AG10803 (cell line): ENCODE results near the gene MPP1.
"Not testable (repeated sequence)": the region's sequence is repeated elsewhere in the genome, so short reads cannot be mapped to it uniquely, and the experiment has no call there.

Experiments used
- DNase-seq: peaks from one replicate; pipeline ENCODE4 v3.0.0; 2010; ENCODE audit warnings: low read depth
- H3K4me3 ChIP-seq: 2 replicates; pipeline ENCODE4 v1.5.1; 2011; ENCODE audit warnings: mild to moderate bottlenecking, low read length, control low read depth
- TF ChIP-seq, protein P1 (sequence below): conservative IDR thresholded peaks from 2 replicates; pipeline ENCODE4 v1.5.1; 2011; ENCODE audit warnings: mild to moderate bottlenecking, low read length, control low read depth, inconsistent platforms

The MPP1 gene

GRCh38 chrX:154819771-154820341, 14.6 kb upstream of the MPP1 start:
- TF ChIP-seq, protein P1, sequence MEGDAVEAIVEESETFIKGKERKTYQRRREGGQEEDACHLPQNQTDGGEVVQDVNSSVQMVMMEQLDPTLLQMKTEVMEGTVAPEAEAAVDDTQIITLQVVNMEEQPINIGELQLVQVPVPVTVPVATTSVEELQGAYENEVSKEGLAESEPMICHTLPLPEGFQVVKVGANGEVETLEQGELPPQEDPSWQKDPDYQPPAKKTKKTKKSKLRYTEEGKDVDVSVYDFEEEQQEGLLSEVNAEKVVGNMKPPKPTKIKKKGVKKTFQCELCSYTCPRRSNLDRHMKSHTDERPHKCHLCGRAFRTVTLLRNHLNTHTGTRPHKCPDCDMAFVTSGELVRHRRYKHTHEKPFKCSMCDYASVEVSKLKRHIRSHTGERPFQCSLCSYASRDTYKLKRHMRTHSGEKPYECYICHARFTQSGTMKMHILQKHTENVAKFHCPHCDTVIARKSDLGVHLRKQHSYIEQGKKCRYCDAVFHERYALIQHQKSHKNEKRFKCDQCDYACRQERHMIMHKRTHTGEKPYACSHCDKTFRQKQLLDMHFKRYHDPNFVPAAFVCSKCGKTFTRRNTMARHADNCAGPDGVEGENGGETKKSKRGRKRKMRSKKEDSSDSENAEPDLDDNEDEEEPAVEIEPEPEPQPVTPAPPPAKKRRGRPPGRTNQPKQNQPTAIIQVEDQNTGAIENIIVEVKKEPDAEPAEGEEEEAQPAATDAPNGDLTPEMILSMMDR, result no peak
- H3K4me3 ChIP-seq, result no peak overlapping the region
- DNase-seq, result no peak

DNA sequence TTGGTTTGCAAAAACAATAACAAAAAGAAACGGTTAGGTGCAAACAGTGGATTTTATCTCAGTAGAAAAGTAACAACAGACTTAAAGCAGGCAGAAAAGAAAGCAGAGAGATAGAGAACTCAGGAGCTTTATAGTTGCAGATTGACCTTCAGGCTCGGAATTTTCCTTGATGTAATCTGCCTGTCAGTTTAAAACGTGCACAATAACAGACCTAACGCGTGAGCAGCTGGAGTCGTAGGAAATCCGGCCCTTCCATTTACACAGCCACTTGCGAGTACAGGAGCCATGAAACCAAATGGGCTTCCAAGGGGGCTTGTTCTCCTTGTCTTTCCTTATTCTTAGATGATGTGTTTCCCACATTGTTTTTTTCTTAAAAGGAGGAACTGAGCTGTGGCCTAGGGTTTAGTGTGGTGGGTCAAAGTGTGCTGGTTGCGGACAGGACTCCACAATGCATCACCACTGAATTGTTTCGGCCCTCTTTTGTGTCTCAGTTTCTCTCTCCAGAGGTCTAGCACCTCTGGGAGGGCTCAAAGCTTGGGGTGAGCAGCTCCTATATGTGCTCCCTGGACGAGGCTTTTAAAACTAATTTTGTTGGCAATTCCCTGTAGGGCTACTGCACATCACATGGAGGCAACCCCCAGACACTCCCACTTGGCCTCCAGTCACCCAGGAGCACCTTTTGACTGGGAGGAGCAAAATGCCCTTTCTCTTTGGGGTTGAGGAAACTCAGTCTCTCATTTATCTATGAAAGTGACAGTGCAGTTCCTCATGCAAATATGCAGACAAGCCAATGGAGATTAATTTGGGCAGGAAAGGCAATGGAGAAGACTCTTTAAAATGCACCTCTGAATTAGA, 13.9 kb upstream of the MPP1 start:
- TF ChIP-seq, protein P1, result no peak
- no peak for DNase-seq
- H3K4me3 ChIP-seq, result no peak overlapping the region

DNA sequence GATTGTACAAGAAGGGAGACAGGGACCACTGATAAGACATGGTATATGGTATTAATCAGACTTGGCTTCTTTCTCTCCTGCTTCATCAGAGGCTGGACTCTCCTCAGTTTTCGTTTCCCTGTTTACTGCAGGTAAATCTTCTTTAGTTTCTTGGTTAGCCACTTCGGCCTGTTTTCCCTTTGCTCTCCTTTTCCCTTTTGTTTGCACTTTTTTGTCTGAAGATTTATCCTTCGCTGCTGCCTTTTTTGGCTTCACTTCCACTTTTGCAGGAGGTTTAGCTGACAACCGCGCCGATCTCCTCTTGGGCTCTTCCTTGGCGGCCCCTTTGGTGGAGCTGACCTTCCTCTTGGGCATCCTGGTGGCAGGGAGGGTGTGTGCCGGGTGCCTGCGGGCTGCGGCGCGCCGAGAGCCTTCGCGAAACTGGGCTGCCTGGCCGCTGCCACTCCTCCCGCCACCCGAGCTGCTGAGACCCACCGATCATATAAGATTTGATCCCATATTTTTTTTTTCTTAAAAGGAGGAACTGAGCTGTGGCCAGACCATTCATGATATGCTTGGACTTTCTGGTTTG, 11.8 kb upstream of the MPP1 start:
- not testable (repeated sequence) for H3K4me3 ChIP-seq, DNase-seq

- not testable (repeated sequence) for H3K4me3 ChIP-seq, DNase-seq
Measured at GRCh38 chrX:154816326-154816898, 11.1 kb upstream of the MPP1 start.

DNA sequence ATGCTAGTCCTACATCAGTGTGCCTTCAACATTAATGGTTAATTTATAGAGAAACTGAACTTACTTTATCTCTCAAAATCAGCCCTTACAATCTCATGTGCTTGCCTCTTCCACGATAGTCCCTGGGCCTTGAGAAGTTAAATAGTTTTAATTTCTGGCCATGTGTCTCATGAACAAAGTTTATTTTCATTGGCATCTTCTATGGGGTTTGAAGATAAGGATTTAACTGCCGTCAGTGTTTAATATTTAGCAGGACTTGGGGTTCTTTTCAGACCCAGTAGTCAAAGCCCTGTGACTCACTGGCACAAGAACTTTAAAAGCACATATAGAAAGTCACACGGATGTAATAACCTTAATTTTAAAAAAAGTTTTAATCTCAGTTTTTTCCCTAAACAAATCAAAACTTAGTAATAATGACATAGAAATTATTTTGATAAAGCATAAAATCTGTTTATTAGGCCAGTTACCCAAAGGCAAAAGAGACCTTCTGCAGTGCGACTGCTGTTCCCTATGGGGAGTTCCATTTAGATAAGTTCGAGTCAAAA, 10.1 kb upstream of the MPP1 start:
- TF ChIP-seq, protein P1, result no peak
- no peak overlapping the region for H3K4me3 ChIP-seq
- no peak for DNase-seq

GRCh38 chrX:154813801-154814200, 8.5 kb upstream of the MPP1 start:
- TF ChIP-seq, protein P1, result no peak
- DNase-seq, result no peak
- H3K4me3 ChIP-seq, result no peak overlapping the region

DNA sequence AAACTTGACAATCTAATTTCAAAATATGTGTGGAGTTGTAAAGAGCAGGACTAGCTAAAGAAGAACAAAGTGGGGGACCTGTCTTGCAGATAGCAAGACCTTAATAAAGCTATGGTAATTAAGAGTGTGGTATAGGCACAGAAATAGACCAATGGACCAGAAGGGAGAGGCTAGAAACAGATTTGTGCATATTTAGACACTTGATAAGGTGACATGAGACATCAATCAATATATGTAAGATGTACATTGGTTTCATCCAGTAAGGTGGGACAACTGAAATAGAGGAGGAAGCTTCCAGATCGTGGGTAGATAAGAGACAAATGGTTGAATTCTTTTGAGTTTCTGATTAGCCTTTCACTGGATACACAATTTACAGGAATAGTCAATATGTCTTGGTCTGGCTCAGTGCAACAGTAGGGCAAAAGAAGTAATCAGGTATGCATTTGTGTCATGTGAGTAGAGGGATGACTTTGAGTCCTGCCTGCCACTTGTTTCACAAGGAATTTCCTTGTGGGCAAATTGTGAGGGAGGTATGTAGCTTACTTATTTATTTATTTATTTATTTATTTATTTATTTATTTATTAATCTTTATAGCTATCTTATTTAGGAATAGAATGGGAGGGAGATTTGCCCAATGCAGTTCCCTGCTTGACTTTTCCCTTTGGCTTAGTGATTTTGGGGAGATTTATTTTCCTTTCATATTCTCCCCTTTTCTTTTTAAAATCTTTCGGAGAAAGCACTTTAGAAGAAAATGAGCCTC, 7.2 kb upstream of the MPP1 start:
- H3K4me3 ChIP-seq, result no peak overlapping the region
- TF ChIP-seq, protein P1, result no peak
- DNase-seq, result no peak
